Measurements from ENCODE around the gene PARD6B.

PARD6B gene

DNA sequence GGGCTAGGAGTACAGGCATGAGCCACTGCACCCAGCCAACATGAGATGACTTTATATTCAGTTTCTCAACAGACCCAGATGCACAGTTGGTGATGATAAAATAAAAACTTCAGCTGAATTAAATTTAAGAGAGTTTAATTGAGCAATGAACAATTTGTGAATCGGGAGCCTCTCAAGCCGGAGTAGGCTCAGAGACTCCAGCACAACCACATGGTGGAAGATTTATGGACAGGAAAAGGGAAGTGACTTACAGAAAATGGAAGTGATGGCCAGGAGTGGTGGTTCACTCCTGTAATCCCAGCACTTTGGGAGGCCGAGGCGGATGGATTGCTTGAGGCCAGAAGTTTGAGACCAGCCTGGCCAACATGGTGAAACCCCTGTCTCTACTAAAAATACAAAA lies 53.1 kb downstream of the PARD6B start:
- TF ChIP-seq, protein P1, sequence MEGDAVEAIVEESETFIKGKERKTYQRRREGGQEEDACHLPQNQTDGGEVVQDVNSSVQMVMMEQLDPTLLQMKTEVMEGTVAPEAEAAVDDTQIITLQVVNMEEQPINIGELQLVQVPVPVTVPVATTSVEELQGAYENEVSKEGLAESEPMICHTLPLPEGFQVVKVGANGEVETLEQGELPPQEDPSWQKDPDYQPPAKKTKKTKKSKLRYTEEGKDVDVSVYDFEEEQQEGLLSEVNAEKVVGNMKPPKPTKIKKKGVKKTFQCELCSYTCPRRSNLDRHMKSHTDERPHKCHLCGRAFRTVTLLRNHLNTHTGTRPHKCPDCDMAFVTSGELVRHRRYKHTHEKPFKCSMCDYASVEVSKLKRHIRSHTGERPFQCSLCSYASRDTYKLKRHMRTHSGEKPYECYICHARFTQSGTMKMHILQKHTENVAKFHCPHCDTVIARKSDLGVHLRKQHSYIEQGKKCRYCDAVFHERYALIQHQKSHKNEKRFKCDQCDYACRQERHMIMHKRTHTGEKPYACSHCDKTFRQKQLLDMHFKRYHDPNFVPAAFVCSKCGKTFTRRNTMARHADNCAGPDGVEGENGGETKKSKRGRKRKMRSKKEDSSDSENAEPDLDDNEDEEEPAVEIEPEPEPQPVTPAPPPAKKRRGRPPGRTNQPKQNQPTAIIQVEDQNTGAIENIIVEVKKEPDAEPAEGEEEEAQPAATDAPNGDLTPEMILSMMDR (IDR thresholded peaks at IDR 0.05; ENCODE audit: low read depth, low read length, missing control alignments) = no peak
- in situ Hi-C loops (cut with HindIII; ENCODE audit: low sequenced_read_pairs) = no loop called here
- DNase-seq (ENCODE audit: low read depth) = no peak
- no peak overlapping the region for H3K4me3 ChIP-seq (ENCODE audit: low read depth, low read length)

DNA sequence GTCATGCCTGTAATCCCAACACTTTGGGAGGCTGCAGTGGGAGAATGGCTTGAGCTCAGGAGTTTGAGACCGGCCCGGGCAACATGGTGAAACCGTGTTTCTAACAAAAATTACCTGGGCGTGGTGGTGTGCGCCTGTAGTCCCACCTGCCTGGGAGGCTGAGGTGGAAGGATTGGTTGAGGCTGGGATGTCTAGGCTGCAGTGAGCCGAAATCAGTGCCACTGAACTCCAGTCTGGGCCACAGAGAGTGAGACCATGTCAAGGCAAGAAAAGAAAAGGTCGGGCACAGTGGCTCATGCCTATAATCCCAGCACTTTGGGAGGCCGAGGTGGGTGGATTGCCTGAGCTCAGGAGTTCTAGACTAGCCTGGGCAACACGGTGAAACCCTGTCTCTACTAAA lies 55.3 kb downstream of the PARD6B start:
- in situ Hi-C loops (cut with HindIII; ENCODE audit: low sequenced_read_pairs) = no loop called here
- no peak for DNase-seq (ENCODE audit: low read depth)
- TF ChIP-seq, protein P1 (IDR thresholded peaks at IDR 0.05; ENCODE audit: low read depth, low read length, missing control alignments) = no peak
- no peak overlapping the region for H3K4me3 ChIP-seq (ENCODE audit: low read depth, low read length)

DNA sequence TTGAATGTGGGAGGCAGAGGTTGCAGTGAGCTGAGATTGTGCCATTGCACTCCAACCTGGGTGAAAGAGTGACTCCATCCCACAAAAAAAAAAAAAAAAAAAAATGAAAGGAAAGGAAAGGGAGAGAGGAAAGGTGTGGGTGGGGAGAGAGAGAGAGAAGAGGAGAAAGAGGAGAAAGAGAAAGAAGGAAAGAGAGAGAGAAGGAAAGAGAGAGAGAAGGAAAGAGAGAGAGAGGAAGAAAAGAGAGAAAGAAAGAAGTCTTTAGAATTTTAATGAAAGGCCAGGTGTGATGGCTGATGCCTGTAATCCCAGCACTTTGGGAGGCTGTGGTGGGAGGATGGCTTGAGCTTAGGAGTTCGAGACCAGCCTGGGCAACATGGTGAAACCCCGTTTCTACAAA lies 55.8 kb downstream of the PARD6B start:
- H3K4me3 ChIP-seq (ENCODE audit: low read depth, low read length) = no peak overlapping the region
- in situ Hi-C loops (cut with HindIII; ENCODE audit: low sequenced_read_pairs) = no loop called here
- TF ChIP-seq, protein P1 (IDR thresholded peaks at IDR 0.05; ENCODE audit: low read depth, low read length, missing control alignments) = no peak
- no peak for DNase-seq (ENCODE audit: low read depth)

DNA sequence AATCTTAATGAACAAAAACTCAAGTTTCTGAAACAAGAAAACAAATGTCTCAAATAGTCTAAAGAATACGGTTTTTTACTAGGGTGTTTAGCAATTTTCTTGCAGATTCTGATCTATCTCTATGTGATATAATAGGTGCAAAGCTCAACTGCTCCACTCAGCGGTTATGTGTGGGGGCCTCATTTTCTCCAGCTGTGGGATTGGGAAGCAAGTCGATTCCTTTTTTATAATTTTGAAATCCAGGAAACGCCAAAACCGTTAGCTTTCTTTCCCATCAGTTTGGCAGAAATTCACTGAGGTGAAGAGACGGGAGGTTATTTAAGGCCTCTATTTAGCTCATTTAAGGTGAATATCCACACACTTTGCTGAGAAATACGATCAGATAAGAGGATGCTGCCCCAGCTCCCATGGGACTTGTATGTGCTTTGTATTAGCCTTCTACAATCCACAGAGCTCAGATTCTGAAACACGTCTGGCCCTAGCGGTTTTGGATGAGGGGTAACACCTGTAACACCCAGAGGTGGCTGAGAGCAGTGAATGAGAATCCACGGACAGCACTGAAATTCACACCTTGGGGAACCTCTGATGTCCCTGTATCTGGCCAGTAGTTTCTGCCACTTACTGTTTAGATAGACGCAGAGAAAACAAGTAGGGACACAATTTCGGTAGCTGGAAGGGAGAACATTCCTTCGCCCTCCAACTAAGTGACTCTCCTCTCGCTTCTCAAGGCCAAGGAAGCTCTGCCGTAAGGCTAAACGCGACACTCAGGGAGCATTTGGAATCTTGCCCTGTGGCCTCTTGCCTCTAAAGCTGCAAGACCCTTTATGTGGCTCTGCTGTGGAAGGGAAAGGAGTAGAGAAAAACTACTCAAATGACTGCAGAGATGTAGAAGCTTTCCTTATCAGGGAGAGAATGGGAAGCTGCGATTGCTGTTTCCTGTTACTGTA lies 56.9 kb downstream of the PARD6B start:
- H3K4me3 ChIP-seq (ENCODE audit: low read depth, low read length) = no peak overlapping the region
- TF ChIP-seq, protein P1 (IDR thresholded peaks at IDR 0.05; ENCODE audit: low read depth, low read length, missing control alignments) = peak; percentile 70
- peak; percentile 38 for DNase-seq (ENCODE audit: low read depth)
- in situ Hi-C loops (cut with HindIII; ENCODE audit: low sequenced_read_pairs) = no loop called here

DNA sequence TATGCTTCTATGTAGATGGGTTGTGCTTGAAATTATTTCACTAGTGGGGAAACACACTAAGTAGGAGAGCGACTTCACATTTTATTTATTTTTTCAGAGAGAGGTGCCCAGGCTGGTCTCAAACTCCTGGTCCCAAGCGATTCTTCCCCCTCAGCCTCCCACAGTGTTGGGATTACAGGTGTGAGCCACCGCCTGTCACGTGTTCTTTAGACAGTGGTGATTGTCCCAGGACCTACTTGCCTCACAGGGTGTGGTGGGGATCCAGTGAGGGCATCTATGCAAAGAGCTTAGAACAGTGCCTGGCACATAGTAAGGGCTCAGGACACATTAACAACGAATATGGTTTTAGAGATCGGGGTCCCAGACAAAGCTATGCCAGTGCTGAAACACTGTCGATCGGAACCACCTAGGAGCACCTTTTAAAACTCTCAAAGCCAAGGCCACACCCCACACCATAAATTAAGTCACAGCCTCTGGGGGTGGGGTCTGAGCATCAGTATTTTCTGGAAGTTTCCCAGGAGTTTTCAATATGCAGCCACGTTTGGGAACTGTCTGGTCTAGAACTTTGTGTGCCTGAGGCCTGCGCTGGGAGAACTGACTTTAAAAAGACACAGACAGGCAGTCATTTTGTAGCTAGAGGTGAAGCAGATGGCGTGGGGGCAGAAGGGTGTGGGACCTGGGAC lies 58.7 kb downstream of the PARD6B start:
- in situ Hi-C loops (cut with HindIII; ENCODE audit: low sequenced_read_pairs) = no loop called here
- H3K4me3 ChIP-seq (ENCODE audit: low read depth, low read length) = no peak overlapping the region
- TF ChIP-seq, protein P1 (IDR thresholded peaks at IDR 0.05; ENCODE audit: low read depth, low read length, missing control alignments) = no peak
- DNase-seq (ENCODE audit: low read depth) = no peak

DNA sequence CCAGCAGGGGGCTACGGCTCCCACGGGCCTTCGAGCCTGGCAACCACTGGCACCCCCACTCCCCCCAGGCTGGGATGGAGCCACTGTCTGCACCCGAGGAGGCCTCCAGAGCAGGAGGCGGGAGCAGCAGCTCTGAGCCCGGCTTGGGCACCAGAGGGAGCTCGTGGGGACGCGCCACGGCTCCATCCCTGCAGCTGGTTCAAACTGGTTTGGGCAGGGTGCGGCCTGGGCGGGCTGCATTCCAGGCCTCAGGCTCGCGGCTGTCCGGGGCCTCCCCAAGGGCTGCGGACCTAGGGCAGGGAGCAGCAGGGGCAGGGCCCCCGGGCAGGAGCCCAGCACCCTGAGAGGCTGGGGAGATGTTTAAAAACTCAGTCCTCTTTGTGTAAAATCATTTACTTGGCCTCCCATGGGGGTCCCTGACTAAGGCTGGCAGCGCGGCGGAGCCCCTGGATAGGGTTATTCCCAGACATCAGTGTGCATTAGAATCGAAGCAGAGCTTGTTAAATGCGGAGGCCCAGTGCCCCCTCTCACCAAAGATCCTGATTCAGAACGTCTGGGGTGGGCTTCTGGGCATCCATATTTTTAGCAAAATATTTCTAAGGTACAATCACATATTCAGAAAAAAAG lies 59.4 kb downstream of the PARD6B start:
- TF ChIP-seq, protein P1 (IDR thresholded peaks at IDR 0.05; ENCODE audit: low read depth, low read length, missing control alignments) = peak; percentile 87
- in situ Hi-C loops (cut with HindIII; ENCODE audit: low sequenced_read_pairs) = no loop called here
- peak; percentile 60 for DNase-seq (ENCODE audit: low read depth)
- H3K4me3 ChIP-seq (ENCODE audit: low read depth, low read length) = no peak overlapping the region

Data from astrocyte of the cerebellum (primary cell).